ENCODE data around the gene SCN2B.

DNA sequence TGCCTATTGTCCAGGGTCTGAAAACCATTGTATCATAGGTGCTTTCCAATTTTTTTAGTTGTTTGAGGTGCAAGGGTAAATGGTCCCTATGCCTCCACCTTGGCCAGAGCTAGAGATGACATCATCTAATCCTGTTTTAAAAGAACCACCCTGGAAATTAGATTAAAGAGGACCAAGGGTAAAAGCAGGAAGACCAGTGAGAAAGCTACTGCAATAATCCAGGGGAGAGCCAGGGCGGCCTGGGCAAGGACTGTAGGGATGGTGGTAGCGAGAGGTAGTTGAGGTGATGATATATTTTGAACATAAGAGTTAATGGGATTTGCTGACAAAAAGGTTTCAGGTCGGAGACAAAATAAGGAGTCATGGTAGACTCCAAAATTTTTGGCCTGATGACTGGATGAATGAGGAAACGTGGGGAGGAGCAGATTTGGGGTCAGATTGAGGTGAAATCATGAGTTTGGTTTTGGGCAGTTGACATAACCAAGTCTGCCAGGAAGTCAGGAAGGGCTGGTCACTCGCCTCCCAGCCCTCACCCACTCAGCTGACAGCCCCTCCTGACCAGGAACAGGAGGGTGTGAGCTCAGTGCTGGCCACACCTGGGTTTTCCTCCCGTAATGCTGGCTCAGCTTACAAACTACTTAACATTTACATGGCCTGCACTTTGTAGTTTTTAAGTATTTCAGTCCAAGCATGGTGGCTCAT is 46.8 kb downstream of the SCN2B start:
- TF ChIP-seq, protein P1, sequence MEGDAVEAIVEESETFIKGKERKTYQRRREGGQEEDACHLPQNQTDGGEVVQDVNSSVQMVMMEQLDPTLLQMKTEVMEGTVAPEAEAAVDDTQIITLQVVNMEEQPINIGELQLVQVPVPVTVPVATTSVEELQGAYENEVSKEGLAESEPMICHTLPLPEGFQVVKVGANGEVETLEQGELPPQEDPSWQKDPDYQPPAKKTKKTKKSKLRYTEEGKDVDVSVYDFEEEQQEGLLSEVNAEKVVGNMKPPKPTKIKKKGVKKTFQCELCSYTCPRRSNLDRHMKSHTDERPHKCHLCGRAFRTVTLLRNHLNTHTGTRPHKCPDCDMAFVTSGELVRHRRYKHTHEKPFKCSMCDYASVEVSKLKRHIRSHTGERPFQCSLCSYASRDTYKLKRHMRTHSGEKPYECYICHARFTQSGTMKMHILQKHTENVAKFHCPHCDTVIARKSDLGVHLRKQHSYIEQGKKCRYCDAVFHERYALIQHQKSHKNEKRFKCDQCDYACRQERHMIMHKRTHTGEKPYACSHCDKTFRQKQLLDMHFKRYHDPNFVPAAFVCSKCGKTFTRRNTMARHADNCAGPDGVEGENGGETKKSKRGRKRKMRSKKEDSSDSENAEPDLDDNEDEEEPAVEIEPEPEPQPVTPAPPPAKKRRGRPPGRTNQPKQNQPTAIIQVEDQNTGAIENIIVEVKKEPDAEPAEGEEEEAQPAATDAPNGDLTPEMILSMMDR (IDR thresholded peaks at IDR 0.05; ENCODE audit: low read length) = no peak
- TF ChIP-seq EZH2 (optimal IDR thresholded peaks at IDR 0.05; ENCODE audit: low read depth, low read length) (no peak), EZH2phosphoT487 (IDR thresholded peaks at IDR 0.05; ENCODE audit: low read length) (no peak)
